GM18511 (cell line): Measurements from ENCODE around the gene SLC1A2.

Experiments
- ATAC-seq: cut with Tn5 transposase; IDR thresholded peaks from one replicate; pipeline ENCODE4 v1.9.1; 2021; ENCODE audit warnings: mild to moderate bottlenecking, moderate library complexity; ENCODE audit not compliant: unreplicated experiment

The SLC1A2 gene

GRCh38 chr11:35377262-35377661 lies 42.1 kb downstream of the SLC1A2 start:
- no peak for ATAC-seq

DNA sequence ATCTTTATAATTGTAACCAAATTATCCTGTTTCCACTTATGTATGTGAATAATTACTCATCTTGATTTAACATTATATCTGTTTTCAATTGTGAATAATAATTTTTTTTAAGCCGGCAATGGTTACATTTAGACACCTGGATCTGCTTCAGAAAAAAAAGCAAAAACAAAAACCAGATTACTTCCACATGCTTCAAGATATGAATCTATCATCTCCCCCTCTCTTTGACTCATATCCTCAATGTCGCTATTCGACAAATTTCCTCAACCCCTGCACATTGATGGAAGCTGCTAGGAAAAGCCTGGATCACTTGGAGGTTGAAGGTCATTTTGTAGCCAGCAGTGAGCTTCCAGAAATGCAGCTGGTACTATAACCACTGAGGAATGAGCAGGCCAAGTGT lies 42.7 kb downstream of the SLC1A2 start:
- no peak for ATAC-seq

DNA sequence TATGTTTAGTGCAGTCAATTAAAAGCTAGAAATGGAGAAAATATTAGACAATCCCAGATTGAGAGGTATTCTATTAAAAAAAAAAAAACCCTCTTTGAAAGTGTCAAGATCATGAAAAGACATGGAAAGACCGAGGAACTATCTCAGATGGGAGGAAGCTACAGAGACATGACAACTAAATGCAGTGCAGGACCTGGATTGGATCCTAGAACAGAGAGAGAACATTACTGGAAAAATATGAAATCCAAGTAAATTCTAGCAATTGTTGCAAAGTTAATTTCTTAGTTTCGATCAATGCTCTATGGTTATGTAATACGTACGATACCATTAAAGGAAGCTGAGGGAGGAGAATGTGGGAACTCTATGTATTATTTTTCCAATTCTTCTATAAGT lies 43.2 kb downstream of the SLC1A2 start:
- ATAC-seq = no peak

DNA sequence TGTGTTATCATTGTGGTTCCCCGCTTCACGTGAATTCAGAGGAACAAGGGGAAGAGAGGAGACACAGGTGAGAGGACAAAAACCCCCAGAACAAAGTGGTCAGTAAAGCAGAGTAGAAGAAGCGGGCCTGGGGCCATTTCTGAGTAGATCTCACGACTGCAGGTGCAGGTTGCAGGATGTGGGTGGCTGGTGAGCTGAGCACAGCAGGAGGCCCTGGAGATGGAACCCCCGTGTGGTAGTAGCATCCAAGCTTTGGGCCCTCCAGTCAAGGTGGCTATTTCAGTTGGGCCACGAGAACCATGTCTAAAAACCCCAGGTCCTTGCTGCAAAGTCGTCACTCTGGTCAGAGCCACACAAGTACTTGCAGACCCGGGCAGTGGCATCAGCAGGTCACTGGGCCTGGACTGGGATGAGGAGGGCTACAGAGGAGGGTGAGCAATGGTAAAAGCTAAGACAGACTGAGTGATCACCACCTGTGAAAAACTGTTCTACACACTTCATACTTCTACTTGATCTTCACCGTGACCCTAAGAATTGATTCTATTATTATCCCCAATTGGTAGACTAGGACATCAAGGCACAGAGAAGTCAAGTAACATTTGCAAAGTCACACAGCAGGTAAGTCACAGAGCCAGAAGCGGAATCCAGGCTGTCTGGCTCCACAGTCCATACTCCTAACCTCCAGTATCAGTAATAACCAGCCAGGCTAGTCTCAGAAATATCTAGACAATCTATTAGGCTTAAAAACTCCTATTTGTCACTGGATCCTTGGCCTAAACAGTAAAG lies 43.8 kb downstream of the SLC1A2 start:
- no peak for ATAC-seq

DNA sequence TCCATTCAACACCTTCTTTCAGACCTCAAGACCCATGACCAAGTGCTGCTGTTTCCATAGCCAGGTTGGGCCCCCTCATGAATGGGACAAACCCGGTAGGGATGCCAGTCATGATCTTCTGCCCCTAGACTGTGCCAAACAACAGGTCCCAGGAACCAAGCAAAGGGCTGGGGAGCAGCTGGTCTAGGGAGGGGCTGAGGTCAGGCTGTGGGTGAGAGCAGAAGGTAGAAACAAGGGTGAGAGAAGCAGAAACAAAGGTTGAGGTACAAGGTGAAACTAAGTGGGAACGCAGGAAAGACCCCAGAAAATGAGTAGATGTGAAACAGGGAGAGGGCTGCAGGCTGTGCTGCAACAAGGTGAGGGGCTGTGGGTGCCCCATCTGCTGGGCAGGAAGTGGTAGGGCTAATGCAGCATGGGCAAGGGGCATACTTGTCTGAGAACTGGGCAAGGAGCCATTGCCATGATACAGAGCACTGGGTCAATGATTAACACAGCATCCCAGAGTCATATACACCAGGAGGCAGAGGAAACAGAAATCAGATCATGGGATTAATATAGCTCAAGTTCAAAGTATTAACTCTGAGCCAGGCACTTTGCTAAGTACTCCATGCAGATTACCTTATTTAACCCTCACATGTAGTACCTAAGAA lies 45.9 kb downstream of the SLC1A2 start:
- peak; percentile 71 for ATAC-seq

- no peak for ATAC-seq
Observed at GRCh38 chr11:35372565-35373283, 46.6 kb downstream of the SLC1A2 start.

- ATAC-seq = no peak
Observed at GRCh38 chr11:35367491-35367890, 51.9 kb downstream of the SLC1A2 start.

DNA sequence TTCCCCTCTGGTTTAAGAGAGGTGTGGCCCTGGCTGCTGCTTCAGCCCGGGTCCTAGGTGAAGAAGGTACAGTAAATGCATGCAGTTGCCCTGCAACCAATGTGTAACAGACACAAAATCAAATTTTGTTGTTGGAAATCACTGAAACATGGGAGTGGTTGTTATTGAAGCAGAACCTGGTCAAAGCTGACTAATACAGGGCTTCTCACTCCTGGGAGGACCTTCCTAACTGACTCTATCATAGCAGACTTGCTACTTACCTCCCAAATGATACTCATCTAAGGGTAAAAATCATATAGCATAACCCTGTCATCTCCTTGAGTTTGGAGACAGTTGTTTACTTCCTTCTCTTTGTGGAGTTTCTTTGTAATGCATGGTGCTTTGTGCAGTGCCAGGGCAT lies 52.6 kb downstream of the SLC1A2 start:
- no peak for ATAC-seq

DNA sequence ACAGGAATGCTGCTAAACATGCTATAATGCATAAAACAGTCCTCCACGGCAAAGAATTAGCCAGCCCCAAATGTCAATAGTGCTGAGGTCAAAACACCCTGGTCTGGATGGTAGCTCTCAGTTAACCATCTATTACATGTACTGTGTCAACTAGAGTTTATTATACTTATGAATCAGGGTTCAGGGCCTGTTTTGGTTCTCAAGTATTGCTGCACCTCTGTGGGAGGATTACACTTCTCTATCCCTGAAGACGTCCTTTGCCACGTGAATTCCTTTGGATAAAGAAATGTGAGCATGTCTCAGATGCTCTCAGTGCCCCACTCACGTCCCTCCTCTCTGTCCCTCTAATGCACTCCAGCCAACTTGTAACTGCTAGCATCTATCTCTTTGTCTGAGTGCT lies 53.4 kb downstream of the SLC1A2 start:
- no peak for ATAC-seq

GRCh38 chr11:35365395-35365794 lies 54.0 kb downstream of the SLC1A2 start:
- ATAC-seq = no peak

DNA sequence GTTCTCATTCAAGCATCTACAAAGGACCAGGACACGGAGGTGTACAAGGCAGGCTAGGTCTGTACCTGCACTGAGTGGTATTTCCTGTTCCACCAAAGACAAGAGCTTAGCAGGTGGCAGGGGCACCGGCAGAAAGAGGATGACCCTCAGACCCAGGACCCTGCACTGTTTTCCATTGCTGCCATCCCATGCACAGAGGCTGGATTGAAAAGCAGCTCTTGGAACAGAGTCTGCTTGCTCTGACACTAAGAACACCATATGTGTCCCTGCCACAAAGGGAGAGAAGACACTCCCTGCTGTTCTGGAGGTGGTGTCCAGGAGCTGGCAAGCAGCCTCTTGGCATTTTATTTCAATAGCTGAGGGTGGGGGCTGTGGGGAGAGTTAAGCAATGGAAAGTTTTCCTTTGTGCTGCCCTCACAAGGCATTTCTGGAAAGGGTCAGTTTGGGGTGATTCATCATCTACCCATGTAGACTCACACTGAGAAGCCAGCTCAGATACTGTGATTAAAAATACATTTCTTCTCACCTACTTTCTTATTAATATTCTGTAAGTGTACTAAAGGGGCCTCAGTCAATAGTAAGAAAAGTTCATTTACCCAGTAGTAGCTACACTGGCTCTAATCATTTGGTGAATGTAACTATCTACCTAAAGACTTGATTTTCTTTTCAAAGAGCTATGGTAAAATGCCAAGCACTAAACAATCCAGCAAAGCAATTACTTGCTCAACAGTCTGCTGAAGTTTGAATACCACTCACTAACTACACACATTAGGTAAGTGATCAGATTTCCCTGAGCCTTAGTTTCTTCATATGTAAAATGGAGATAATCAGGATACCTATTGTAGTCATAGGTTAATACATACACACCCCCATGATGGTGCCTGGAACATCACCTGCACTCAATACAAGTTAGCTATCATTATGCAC lies 55.2 kb downstream of the SLC1A2 start:
- no peak for ATAC-seq

GRCh38 chr11:35363246-35363801 lies 56.0 kb downstream of the SLC1A2 start:
- ATAC-seq = no peak

DNA sequence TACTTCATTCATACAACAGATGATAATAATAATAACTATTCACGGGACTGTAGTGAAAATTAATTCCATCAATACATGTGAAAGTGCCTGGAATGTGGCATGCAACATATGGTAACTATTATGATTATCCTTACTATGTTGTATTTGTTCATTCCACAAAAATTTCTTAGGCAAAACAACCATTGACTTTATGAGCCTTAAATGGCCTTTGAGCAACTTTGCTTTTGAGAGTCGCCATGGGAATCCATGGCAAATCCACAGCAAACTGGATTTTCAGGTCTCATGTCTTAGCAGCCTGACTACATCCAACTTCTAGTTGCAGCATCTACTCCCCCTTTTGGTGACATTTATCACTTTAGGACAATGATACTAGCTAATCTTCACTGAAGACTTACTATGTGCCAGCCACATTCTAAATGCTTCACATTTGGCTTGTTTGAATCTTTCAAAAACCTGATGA lies 56.8 kb downstream of the SLC1A2 start:
- no peak for ATAC-seq

DNA sequence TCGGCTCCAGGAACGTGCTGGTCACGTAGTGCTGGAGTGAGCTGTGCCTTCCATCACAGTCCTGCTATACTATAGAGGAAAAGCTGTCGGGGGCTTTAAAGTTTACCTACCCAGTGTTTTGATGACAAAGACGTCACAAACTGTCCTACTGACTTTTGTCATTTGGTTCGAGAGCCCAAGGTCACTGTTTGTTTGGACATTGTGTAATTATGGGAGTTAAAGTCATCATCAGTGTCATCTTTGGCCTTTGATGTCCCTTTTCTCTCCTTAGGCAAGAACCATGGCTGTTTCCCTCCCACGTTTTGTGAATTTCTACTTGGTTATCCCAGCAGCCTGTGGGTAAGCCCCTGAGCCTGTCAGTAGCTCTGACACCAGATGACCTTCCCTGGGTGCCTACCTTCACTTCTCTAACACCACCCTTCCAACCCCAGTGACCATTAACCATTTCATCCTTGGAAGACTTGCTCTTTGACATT lies 59.3 kb downstream of the SLC1A2 start:
- ATAC-seq = no peak

- ATAC-seq = no peak
Observed at GRCh38 chr11:35359321-35360054, 59.9 kb downstream of the SLC1A2 start.

GRCh38 chr11:35358391-35358790 lies 61.0 kb downstream of the SLC1A2 start:
- no peak for ATAC-seq

DNA sequence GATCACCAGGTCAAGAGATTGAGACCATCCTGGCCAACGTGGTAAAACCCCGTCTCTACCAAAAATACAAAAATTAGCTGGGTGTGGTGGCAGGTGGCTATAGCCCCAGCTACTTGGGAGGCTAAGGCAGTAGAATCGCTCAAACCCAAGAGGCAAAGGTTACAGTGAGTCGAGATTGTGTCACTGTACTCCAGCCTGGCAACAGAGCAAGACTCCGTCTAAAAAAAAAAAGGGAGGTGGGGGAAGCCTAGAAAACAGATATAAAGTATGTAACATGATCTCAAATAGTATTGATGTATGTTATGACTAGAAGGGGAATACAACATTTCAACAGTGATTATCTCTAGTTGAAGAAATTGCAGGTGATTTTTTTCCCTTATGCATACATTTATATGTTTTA lies 61.4 kb downstream of the SLC1A2 start:
- no peak for ATAC-seq

GRCh38 chr11:35355102-35355749 lies 64.1 kb downstream of the SLC1A2 start:
- ATAC-seq = peak; percentile 50

- no peak for ATAC-seq
Observed at GRCh38 chr11:35354644-35355043, 64.7 kb downstream of the SLC1A2 start.
